PFSK-1 (cell line): ENCODE results near the gene MAN2A2.

Experiments
- FOXP2 ChIP-seq: optimal IDR thresholded peaks from 2 replicates; pipeline ENCODE3; 2011; ENCODE audit warnings: borderline replicate concordance, control low read depth, inconsistent platforms; ENCODE audit not compliant: insufficient read depth; ENCODE audit errors: extremely low read length, extremely low read depth
- POLR2AphosphoS5 ChIP-seq: IDR thresholded peaks from 2 replicates; pipeline ENCODE4 v1.6.1; 2012; ENCODE audit warnings: low read depth, mild to moderate bottlenecking, control low read depth, low read length, moderate library complexity
- REST ChIP-seq, 2 experiments: IDR thresholded peaks; 2 replicates each; pipeline versions ENCODE4 v1.6.1 to v1.8.0; 2011 to 2012; ENCODE audit warnings: low read depth in 2 of 2, low read length in 2 of 2, control low read depth in 1 of 2, inconsistent platforms in 1 of 2, mild to moderate bottlenecking in 1 of 2, moderate library complexity in 1 of 2; ENCODE audit not compliant: insufficient read depth in 1 of 2
- SIN3A ChIP-seq: IDR thresholded peaks from 2 replicates; pipeline ENCODE4 v1.6.1; 2012; ENCODE audit warnings: mild to moderate bottlenecking, low read length, moderate library complexity, borderline replicate concordance; ENCODE audit not compliant: insufficient read depth
- TAF1 ChIP-seq: IDR thresholded peaks from 2 replicates; pipeline ENCODE4 v1.6.1; 2012; ENCODE audit warnings: low read length, control low read depth, borderline replicate concordance; ENCODE audit not compliant: insufficient read depth

Gene MAN2A2

GRCh38 chr15:90875549-90875981, 27.5 kb upstream of the MAN2A2 start:
- TF ChIP-seq POLR2AphosphoS5 (no peak), TAF1 (no peak), SIN3A (no peak)

GRCh38 chr15:90876046-90876445, 27.1 kb upstream of the MAN2A2 start:
- TF ChIP-seq FOXP2, result no peak
- TF ChIP-seq POLR2AphosphoS5, result no peak
- no peak for TF ChIP-seq REST (IDR thresholded peaks at IDR 0.05; ENCODE audit: insufficient read depth in 1 of 2, low read depth in 2 of 2, low read length in 2 of 2)
- TF ChIP-seq TAF1, result no peak
- TF ChIP-seq SIN3A, result no peak

- TF ChIP-seq FOXP2 (no peak), POLR2AphosphoS5 (no peak), REST (IDR thresholded peaks at IDR 0.05; ENCODE audit: insufficient read depth in 1 of 2, low read depth in 2 of 2, low read length in 2 of 2) (no peak), SIN3A (no peak), TAF1 (no peak)
Measured at GRCh38 chr15:90876512-90877170, 26.5 kb upstream of the MAN2A2 start.

- no peak for TF ChIP-seq SIN3A
- TF ChIP-seq REST (IDR thresholded peaks at IDR 0.05; ENCODE audit: insufficient read depth in 1 of 2, low read depth in 2 of 2, low read length in 2 of 2), result no peak
- no peak for TF ChIP-seq POLR2AphosphoS5
- no peak for TF ChIP-seq TAF1
- no peak for TF ChIP-seq FOXP2
Measured at GRCh38 chr15:90877315-90877714, 25.8 kb upstream of the MAN2A2 start.

- TF ChIP-seq POLR2AphosphoS5 (no peak), TAF1 (no peak), SIN3A (no peak), FOXP2 (no peak), REST (IDR thresholded peaks at IDR 0.05; ENCODE audit: insufficient read depth in 1 of 2, low read depth in 2 of 2, low read length in 2 of 2) (no peak)
Measured at GRCh38 chr15:90877996-90878395, 25.1 kb upstream of the MAN2A2 start.
